Fibroblast of lung (primary cell): ENCODE measurements around the gene CARD19.

Experiments
- EZH2 ChIP-seq: IDR thresholded peaks from 2 replicates; pipeline ENCODE4 v1.5.1; 2012; ENCODE audit warnings: low read length, control low read depth, mild to moderate bottlenecking; ENCODE audit errors: missing control alignments
- TF ChIP-seq, protein P1 (sequence below), 2 donors: IDR thresholded peaks in 1 of 2; conservative IDR thresholded peaks in 1 of 2; 1 replicate in 1 of 2; 2 replicates in 1 of 2; pipeline ENCODE4 v1.5.1; 2011 to 2012; ENCODE audit warnings: low read length in 2 of 2, control low read depth in 1 of 2, inconsistent platforms in 1 of 2, low read depth in 1 of 2, mild to moderate bottlenecking in 1 of 2

DNA sequence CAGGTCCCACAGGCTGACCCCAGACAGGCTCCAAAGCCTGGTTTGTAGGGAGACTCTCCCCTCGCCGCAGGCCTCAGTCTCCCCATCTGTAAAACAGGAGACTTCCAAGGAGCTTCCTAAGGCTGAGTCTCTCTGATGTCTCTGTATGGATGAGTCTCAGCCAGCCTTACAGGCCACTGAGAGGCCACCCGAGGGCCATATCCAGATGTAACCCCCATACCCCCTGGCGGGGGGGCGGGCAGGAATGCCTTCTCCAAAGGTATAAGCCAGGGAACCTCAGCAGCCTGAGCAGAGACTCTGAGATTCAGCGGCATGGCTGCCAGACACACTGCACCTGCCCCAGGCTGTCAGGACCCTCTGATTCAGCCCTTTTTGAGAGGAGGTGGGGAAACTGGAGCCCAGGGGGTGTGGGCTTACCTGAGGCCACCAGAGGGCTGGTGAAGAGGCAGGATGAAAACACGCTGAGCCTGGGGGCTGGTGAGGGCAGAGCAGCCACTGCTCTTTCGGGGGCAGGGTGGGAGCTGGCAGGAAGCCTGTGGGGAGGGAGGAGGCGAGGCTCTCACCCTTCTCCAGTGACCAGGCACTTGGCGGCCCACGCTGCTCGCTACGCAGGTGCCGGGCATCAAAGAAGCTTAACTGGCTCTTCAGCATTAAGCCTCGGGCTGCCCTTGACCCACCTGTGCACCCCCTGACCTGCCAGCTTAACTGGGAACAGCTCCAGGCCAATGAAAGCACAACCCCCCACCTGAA lies 43.1 kb upstream of the CARD19 start:
- TF ChIP-seq, protein P1, sequence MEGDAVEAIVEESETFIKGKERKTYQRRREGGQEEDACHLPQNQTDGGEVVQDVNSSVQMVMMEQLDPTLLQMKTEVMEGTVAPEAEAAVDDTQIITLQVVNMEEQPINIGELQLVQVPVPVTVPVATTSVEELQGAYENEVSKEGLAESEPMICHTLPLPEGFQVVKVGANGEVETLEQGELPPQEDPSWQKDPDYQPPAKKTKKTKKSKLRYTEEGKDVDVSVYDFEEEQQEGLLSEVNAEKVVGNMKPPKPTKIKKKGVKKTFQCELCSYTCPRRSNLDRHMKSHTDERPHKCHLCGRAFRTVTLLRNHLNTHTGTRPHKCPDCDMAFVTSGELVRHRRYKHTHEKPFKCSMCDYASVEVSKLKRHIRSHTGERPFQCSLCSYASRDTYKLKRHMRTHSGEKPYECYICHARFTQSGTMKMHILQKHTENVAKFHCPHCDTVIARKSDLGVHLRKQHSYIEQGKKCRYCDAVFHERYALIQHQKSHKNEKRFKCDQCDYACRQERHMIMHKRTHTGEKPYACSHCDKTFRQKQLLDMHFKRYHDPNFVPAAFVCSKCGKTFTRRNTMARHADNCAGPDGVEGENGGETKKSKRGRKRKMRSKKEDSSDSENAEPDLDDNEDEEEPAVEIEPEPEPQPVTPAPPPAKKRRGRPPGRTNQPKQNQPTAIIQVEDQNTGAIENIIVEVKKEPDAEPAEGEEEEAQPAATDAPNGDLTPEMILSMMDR (conservative IDR thresholded peaks at IDR 0.05 in 1 of 2, IDR thresholded peaks at IDR 0.05 in 1 of 2; ENCODE audit: low read depth in 1 of 2, low read length in 2 of 2): no peak
- TF ChIP-seq EZH2: no peak
